SK-MEL-5 (cell line): ENCODE results near the gene NINJ2. TPM values are rescaled to one million over a fixed set of nuclear protein-coding genes. Genes with fewer than 3 reads are reported as not detected.
"Not testable (repeated sequence)": the region's sequence is repeated elsewhere in the genome, so short reads cannot be mapped to it uniquely, and the experiment has no call there.

Source experiments
- DNase-seq: peaks from one replicate; pipeline ENCODE4 v3.0.0-alpha.2; 2016; ENCODE audit warnings: low read depth, low spot score
- in situ Hi-C: cut with HindIII; loops from 2 replicates; pipeline ENCODE4 v1.10.0; 2016; ENCODE audit warnings: low sequenced_read_pairs, high pct_unique_total_duplicates, low pct_unique_long_range_greater_than_20kb
- total RNA-seq: library from RNA; depleted of rRNA; stranded (reverse); fragments of >200 nt; shearing (Covaris generic); gene quantifications from 2 replicates; pipeline ENCODE4 v1.2.3, GENCODE V29; 2014

The NINJ2 gene
- total RNA-seq, 1 experiment from 2014 or later, result 0.26 TPM

DNA sequence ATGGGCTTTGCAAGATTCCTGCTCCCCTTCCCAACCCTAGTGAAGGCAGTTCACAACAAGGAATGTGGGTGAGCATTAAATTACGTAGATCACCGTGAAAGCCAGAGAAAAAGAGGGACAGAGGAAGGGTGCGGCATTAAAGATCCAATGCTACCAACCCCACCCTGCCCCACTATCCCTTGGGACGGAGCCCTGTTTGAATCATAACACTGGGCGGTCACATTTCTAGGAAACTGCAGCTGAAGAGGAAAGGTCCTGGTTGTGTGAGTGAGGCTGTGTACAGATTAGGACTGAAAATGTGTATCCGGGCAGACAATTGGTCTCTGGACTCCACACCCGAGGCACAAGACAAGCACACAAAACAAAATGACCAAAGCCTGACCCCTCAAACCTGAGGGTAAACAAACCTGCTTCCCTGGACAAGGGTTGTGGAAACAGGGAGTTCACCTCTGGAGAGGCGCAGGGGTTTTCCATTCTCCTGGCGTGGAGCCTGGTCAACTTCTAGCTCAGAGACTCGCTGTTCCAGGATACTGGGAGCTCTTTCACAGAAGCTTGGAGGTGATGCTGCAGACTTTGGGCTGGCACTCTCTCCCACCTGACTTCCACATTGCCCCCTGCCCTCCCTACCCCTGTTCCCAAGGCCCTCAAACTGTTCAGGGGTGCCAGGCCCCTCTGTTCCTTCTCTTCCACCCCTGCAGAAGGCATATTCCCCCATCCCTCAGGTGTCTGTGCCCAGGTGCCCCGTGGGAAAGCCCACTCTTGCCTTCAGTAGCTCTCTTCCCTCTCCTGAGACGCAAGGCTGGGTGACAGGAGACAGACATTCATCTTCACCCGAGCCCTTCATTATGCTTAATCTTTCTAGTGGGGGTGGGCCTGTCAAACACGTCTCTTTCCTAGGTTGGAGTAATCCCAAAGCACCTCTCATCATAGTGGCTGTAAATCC lies 16.5 kb downstream of the NINJ2 start:
- no peak for DNase-seq
- in situ Hi-C loops, result loop anchor here (25.0 kb wide), 1 partner anchor 91 kb away; no protein-coding TSS in a partner anchor

DNA sequence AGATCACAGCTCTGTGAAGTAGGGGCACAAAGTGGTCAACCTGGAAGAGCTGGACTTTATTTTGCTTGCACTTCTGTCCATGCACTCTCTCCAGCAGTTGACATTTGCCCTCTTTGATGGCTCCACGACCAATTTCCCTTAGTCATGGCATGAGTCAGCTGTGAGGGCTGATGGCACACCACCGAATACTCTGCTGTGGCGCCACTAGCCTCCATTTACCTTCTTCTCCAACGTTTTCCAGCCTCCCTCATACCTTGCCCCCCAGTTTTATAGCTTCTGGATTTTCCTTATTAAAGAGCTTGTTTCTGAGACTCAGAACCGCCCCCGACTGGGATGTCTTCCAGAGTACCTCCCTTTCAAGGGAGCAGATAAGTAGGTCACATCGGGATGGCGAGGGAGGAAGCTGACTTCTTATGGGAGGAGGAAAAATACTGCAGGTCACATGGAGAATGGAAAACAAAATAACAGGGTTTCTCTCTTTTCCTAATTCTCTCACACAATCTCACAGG lies 17.6 kb downstream of the NINJ2 start:
- DNase-seq, result no peak
- in situ Hi-C loops, result loop anchor here (25.0 kb wide), 1 partner anchor 92 kb away; no protein-coding TSS in a partner anchor

DNA sequence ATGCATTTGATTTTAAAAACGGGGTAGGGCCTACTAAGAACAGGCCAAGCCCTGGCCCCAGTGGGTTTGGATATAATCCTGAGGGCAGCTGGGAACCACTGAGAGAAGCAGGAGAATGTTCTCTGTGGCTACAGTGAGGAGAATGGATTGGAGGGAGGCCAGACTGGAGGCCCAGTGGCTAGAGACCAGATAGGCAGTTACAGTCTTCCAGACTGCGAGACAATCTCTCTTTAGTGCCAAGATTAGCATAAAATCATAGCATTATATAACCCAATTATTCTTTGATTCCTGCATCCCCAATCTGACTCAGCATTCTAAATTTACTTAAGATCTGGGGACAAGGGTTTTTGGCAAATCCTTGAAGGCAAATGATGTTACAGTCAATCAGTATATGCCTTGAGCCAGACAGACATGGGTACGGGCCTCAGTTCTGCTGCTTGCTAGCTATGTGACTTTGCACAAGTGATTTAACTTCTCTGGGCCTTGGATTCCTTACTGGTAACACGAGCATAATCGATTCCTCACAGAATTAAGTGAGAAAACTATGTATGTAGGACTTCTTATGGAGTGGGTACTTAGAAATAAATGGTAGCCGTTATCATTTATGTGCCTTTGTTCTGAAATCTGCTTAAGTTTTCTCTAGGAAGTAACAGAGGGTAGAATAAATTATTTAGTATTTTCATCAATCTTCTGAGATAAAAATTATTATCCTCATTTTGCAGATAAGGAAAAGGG lies 18.3 kb downstream of the NINJ2 start:
- in situ Hi-C loops, result loop anchor here (25.0 kb wide), 1 partner anchor 92 kb away; no protein-coding TSS in a partner anchor
- DNase-seq, result no peak

DNA sequence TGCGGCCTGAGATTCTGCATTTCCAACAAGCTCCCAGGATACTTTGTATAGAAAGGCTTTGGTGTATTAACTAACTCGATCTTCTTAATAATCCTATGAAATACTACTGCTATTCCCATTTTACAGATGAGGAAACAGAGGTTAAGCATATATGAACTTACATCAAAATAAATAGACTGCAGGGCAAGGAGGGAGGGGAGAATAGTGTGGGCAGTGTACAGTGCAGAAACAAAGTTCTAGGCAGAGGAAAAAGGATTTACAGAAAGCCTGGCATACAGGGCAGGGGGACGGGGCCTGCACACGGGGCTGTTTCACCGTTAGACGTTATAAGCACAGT lies 19.0 kb downstream of the NINJ2 start:
- DNase-seq, result no peak
- in situ Hi-C loops, result loop anchor here (25.0 kb wide), 1 partner anchor 93 kb away; no protein-coding TSS in a partner anchor

DNA sequence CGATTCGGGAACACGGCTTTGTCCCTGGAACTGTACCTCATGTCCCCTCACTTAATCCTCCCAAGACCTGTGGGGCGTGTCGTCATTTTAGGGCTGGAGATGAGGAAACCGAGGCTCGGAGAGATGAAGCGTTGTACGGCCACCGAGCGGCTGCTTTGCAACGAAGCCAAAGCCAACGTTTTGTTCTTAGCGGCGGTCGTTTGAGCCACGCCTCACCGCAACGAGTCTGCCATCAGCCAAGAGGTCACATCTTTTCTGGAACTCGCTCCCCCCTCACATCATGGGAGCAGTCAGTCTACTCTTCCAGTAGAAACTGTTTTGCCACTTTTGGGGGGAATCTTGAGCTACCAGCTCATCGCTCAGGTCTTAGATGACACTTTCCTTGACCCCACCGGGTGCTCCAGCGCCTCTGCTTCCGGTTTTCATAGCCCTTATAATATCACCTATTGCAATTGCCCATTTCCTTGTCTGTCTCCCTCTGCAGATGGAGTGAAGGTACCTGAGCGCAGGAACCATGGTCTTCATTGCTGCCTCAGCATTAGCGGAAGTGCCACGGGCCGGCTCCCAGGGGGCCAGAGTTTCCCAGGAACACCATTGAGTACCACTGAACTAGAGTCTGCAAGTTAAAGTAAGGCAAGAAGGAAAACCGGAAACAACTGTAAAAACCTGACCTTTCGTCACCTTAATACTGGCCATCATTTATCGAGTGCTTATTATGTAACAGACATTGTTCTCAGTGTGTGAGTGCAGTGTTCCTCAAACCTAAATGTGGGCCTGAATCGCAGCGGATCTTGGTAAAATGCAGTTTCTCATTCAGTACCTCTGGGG lies 19.6 kb downstream of the NINJ2 start:
- in situ Hi-C loops, result loop anchor here (25.0 kb wide), 1 partner anchor 94 kb away; no protein-coding TSS in a partner anchor
- no peak for DNase-seq

DNA sequence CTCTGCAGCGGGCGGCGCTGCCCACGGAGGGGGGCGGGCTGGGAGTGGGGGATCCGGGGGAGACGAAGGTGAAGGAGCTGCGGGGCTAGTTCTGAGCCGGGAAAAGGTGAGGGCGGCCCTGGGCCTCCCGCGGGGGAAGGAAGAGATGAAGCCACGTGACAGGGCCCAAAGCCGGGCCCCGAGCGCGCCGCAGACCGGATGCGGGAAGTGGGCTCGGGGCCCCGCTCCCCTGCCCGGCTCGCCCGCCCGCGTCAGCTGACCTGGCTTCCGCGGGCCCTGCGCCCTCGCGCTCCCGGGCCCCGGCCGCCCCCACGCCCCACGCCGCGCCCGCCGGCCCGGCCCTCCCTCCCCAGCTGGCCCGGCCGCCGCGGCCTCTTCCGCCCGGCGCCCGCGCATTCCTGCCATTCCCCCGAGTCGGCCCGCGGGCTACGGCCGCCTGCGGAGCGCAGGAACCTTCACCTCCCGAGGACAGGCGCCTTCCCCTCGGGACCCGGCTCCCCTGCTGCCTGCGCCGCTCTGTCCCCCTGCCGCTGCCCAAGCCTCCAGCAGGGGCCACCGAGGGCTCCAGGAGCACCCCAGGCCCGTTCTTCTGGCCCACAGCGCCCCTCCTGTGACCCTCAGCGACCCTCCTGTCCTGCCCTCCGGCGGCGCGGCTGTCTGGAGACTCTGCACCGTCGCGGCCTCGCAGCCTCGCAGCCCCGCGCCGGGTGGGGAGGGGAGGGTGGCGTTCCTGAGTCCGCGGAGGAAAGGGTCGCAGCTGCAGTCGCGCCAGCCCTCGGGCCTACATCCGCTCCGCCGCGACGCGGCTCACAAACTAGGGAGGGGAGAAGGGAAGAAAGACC lies 20.4 kb downstream of the NINJ2 start:
- DNase-seq, result no peak
- in situ Hi-C loops, result loop anchor here (25.0 kb wide), 1 partner anchor 94 kb away; no protein-coding TSS in a partner anchor

DNA sequence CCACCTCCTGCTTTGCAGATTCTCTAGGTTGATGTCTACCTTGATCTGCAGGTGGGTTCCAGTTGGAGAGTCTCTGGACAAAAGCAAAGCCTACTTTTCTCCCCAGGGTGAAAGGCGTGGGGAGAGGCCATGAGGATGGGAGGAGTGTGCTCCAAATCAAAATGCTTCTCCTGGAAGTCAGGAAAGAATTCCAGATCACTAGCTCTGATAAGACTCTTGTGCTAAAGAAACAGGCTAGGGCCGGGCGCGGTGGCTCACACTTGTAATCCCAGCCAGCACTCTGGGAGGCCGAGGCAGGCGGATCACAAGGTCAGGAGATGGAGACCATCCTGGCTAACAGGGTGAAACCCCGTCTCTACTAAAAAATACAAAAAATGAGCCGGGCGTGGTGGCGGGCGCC lies 21.9 kb downstream of the NINJ2 start:
- in situ Hi-C loops, result loop anchor here (25.0 kb wide), 1 partner anchor 96 kb away; no protein-coding TSS in a partner anchor
- DNase-seq, result not testable (repeated sequence)

DNA sequence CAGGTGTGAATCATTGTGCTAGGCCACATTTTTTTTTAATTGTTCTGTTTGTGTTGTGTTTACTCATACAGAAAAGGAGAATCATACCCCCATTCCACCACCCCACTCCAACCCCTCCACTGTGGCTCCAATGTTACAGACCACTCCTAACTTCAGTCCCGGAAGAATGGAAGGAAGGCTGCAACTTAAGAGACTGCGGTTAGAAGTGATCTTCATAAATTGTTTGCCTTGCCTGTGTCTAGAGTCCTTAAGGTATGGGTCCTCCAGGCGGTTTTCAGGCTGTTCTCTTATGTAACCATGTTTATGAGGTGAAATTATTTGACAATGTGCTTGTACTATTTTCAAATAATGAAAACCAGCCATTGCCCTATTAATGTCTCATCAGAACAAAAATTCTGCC lies 22.5 kb downstream of the NINJ2 start:
- in situ Hi-C loops, result loop anchor here (25.0 kb wide), 1 partner anchor 97 kb away; no protein-coding TSS in a partner anchor
- DNase-seq, result no peak

DNA sequence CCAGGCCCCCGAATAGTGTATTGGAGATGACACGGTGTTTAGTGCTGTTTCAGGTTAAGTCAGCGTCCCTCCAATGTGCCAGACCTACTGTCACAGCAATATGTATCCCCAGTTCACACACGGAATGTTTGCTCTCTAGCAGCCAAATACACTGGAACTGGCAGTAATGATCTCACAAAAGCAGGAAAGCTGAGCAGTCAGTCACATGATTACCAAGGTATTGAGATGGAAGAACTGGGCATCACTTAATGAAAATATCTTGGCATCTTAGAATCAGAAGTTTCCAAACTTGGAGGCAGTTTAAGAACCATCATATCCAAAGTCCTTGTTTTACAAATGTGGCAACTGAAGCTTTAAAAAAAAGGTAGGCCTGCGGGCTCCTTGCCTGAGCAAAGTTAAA lies 23.3 kb downstream of the NINJ2 start:
- in situ Hi-C loops, result loop anchor here (25.0 kb wide), 1 partner anchor 97 kb away; no protein-coding TSS in a partner anchor
- DNase-seq, result no peak

DNA sequence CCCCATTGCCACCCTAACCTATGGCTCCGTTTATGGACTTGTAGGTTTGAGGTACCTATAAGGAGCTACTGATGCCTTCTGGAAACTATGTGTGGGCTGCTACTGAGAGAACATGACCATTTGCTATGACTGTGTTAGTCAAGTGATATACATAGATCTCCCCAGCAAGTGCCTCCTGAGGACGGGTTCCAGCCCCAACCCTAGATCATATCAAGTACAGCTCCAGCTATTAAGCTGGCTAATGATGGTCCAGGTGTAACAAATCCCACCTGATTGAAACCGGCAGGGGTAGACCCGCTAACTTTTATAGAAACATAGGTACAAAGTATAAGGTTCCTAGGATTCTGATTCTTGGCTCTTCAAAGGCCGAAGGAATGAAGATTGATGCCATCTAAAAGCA lies 23.7 kb downstream of the NINJ2 start:
- in situ Hi-C loops, result loop anchor here (25.0 kb wide), 1 partner anchor 98 kb away; no protein-coding TSS in a partner anchor
- no peak for DNase-seq

DNA sequence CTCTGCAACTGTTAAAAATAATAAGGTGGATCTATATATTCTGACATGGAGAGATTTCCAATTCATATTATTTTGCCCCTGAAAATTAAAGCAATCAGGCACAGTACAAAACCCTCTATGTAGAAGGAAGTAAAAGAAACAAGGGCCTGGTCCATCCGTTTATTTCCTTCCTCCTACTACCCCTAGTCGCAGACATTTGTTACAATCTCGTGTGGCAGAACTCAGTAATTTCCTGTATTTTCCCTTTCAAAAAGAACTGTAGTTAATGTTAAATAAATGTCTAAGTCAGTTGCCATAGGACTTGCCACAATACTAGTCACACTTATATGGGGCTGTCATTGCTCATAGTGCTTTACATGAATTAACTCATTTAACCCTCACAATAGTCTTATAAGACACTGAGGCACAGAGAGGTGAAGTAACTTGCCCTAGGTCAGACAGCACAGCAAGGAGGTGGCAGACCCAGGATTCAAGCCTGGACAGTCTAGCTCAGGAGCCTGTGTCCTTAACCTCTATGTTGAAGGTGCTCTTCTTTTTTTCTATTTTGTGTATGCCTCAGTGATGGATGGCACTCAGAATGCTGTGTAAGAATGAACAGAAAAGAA lies 24.2 kb downstream of the NINJ2 start:
- no peak for DNase-seq
- in situ Hi-C loops, result loop anchor here (25.0 kb wide), 1 partner anchor 98 kb away; no protein-coding TSS in a partner anchor

DNA sequence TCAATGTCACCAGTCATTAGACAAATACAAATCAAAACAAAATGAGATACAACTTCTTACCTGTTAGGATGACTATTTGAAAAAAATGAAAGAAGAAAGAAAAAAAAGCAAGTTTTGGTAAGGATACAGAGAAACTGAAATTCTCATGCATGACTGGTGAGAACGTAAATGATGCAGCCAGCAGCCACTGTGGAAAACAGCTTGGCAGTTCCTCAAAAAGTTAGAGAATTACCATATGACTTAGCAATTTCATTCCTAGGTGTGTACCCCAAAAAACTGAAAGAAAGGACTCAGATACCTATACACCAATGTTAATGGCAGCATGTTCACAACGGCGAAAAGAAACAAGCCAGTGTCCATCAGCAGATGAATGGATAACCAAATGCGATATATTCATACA lies 26.6 kb downstream of the NINJ2 start:
- in situ Hi-C loops, result loop anchor here (25.0 kb wide), 1 partner anchor 101 kb away; no protein-coding TSS in a partner anchor
- DNase-seq, result no peak

DNA sequence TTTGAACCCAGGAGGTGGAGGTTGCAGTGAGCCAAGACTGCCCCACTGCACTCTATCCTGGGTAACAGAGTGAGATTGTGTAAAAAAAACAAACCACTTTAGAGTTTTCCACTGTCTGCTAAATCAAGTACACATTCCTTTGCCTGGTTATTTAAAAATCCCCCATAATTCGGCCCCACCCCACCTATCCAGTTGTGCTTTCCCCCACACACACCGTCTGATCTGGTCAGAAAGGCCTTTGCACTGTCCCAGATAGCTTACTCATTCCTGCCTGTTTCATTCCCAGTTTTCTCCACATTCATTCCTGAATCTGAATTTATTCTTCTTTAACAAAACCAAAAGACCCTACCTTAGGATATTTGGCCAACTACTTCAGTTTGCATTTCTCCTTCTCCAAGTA lies 29.5 kb downstream of the NINJ2 start:
- DNase-seq, result no peak
- in situ Hi-C loops, result loop anchor here (25.0 kb wide), 1 partner anchor 104 kb away; no protein-coding TSS in a partner anchor

DNA sequence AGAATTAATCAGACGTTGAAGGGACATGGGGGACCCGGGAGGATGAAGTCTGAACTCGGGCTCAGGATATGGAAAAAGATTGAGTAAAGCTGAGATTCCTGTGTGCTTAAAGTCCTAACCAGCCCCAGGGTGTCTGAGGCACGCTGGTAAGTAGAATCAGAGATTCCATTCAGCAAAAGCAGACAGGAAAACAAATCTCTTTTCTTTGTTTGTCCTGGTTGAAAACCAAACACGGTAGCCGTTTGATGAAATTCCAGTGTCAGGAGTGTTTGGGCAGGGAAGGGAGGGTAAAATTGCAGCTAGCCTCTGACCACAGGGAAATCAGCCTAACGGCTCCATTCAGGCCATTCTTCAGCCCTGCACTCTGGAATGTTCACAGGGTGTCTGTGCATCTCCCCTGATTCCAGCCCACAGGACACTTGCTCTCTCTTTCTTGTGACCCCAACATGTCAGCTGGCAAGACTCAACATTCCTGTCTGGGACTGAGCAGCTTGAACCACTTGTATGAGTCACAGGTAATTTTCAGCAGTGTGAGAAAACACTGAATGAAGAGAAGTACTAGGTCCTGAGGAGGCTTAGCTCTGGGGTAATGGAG lies 31.0 kb downstream of the NINJ2 start:
- in situ Hi-C loops, result loop anchor here (25.0 kb wide), 1 partner anchor 105 kb away; no protein-coding TSS in a partner anchor
- peak; percentile 89 for DNase-seq
